Measurements from ENCODE around the gene NDUFAF5.

The NDUFAF5 gene

GRCh38 chr20:13778827-13779226 lies 6.0 kb upstream of the NDUFAF5 start:
- no peak for DNase-seq

GRCh38 chr20:13783528-13783927 lies 1.3 kb upstream of the NDUFAF5 start:
- DNase-seq: no peak

DNA sequence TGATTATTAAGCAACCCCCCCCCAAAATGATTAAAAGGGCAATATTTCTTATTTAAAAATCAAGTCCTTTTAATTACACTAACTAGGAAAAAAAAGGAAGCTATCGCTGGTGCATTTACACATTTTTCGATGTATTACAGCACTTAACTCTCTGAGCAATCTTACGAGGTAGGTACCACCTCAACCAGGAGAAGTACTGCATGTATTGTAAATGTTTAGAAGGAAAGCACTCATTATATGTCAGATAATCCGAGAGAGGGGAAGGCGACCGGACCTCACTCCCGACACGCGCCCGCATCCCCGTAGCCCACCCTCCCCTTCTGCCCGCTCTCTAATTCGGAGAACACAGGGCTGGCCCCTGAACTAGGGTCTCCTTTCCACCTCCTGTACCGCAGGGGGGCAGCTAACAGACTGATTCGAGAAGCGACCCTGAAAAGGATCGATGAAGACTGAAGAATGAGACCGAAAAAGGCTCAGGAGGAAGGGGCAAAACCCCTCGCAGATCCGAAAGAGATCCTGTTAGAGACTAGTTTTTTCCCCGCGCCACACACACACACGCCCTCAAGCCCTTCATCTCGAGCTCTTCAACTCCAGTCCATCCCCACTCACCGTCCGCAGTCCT lies 446 bp upstream of the NDUFAF5 start:
- no peak for DNase-seq

- no peak for DNase-seq
Measured at GRCh38 chr20:13786143-13786828, 1.5 kb downstream of the NDUFAF5 start.

DNA sequence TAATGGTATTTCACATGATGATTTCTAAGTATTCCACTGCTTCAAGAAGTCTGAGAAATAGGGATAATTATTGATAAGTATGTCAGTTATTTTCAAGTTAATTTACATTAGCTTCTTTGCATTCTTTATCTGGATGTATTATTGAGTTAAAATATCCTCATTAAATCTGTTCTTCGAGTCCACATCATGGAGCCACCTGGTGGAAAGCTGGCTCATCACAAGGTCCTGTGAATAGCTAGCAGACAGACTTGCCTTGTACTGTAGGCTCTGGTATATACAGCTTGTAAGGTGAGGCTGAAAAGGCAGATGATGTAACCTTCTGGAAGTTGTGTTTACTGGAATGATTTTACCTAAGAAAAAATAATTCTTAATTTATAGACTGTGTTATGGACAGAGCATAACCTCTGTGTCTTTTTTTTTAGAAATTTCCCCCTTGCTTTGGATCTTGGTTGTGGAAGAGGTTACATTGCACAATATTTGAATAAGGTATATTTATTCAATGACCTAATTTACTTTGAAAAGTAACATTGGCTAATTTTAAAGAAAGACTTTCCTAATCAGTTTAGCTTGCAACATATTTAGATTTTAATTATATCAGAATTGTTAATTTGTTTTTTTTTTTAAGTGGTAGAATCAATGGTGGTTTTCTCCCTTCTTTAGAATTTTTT lies 3.5 kb downstream of the NDUFAF5 start:
- DNase-seq: no peak

DNA sequence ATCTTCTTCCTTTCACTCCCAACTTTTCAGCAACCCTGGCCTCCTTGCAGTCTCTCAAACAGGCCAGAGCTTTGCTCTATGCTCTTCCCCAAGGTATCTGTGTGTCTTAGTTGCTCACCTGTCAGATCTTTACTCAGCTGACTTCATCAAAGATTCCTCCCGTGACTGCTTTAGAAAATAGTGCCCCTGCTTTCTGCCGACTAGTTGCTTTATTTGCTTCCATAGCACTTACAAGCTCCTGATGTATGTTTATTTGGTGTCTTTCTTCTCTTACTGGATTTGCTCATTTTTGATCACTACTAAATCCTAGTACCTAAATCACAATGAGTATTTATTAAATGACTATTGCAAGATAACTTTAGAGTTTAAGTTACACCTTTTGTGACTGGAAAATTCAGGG lies 5.9 kb downstream of the NDUFAF5 start:
- no peak for DNase-seq

DNA sequence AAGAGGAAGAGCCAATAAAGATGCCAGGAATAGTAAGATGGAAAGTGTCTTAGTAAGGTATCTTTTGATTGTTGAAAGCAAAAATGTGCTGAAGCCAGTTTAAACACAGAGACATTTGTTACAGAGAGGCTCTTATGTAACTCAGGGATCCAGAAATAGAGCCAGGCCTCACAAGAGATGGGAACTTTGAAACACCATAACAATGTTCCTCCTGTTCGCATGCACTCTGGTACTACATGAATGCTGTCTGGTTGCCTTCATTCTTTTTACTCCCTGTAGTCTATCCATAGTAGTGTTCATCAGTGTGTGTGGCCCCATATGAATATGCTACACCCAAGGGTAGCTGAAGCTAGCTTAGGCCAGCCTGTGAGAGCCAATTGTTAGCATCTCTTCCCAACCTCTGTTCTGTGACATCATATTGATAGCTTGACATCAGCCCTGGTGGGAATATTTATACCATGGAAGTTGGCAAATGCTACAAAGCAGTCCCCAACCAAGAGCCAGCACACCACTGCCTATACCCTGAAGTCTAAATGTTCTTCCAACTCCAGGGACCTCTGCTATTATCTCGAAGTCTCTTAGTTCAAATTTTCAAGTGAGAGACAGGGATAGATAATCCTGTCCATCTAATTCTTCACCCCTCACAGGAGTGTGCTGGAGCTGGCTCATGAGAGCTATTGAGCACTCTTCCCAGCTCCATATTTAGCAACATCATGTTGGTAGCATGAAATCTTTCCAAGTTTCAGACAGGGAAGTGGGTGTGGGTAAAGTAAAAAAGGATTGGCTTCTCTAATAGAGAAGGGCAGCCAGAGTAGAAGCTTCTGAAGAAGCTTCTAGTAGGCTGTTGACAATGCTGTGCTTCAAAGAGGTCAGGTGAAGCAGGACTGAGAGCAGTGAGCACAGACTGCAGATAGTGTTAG lies 7.0 kb downstream of the NDUFAF5 start:
- DNase-seq: no peak

DNA sequence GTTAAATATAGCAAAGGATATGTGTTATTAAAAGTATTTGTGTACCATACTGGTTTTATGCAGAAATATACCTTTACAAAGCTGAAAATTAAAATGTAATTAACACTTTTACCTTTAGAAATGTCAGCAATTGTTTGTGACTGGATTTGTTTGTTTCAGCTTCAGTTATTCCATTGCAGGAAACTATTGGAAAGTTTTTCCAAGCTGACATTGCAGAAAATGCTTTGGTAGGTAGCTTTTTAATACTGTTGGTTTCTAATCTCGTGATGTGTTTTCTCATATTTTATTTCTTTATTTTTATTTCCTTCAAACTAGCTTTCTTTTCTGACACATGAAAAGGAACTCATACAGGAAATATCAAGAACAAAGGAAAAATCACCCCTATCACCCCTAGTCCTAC lies 8.2 kb downstream of the NDUFAF5 start:
- DNase-seq: no peak

DNA sequence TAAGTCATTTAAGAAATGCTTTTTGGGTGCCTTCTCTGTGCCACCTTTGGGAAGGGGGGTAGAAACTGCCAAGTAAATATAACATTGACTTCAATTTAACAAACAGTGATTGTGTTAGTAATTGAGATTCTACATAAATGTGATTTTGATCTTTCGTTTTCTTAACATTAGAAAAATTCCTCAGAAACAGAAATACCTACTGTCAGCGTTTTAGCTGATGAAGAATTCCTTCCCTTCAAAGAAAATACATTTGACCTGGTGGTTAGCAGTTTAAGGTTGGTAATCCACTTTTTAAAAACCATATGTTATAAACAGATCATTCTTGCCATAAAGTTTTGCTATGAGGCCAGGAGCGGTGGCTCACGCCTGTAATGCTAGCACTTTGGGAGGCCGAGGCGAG lies 9.8 kb downstream of the NDUFAF5 start:
- no peak for DNase-seq

GRCh38 chr20:13799040-13799439 lies 14.2 kb downstream of the NDUFAF5 start:
- no peak for DNase-seq

DNA sequence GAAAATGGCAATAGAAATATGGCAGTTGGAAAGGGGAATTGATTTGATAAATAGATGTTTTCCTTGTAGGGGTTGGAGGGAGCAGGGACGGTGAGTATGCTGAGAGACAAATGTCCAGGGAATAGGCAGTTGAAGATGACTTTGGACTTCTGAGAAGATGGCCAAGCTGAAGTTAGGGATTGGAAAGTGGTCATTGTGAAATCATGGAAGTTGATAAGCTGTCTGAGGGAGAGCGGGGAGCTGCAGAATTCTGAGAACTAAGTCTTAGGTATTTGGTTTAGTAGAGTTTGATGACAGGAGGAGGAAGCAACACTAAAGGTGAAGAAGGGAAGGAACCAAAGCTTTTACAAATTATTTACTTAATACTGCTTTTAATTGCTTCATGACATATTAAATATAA lies 15.1 kb downstream of the NDUFAF5 start:
- no peak for DNase-seq

- DNase-seq: peak; percentile 2
Measured at GRCh38 chr20:13800728-13801134, 15.9 kb downstream of the NDUFAF5 start.

DNA sequence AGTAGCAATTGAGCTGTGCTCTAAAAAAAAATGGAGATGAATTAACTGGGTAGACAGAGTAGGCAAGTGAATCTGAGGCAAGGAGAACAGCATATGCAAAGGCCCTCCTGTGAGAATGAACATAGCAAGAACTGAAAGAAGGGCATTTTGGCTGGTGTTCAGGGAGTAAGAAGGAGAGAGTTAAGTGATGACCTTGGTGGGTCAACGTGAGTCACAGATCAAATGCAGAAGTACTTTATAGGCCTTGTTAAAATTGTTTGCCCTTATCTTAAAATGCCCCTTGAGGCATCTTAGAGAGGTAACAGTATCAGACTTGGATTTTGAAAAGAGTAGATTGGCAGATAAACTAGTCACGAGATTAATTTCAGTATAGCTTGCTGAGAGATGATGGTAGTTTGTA lies 24.5 kb downstream of the NDUFAF5 start:
- no peak for DNase-seq

DNA sequence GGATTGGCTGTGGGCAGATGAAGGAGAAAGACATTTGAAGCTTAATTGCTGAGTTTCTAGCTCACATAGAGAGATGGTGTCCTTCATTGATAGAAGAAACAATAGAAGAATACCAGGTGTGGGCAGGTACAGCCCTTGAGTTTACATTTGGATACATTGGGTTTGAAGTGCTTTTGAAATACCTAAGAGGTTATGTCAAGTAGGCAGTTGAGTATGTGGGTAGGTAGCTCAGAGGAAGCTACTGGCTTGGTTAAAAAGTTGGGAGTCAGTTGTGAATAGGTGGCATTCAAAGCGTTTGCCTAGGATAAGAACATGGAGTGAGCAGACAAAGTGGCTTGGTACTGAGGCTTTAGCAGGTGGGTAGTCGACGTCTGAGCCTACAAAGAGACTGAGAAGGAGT lies 25.0 kb downstream of the NDUFAF5 start:
- peak; percentile 70 for DNase-seq

GRCh38 chr20:13810446-13810845 lies 25.6 kb downstream of the NDUFAF5 start:
- no peak for DNase-seq

DNA sequence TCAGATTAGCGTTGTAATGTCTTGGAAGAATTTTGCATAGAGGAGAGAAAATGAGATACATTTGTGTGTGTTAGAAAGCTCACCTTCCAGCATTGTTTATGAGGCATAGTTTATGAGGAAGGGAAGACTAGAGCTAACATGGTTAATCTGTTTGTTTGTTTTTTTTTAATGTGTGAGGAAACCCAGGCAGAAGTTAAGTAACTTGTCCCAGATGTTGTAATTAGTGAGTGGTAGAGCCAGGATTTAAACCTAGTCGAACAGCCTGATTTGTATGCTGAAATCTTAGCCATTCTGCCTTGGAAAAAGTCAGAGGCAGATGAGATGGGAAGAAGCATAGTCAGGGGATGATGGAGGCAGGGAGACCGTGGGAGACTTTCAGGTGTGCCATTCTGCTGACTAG lies 29.1 kb downstream of the NDUFAF5 start:
- no peak for DNase-seq

DNA sequence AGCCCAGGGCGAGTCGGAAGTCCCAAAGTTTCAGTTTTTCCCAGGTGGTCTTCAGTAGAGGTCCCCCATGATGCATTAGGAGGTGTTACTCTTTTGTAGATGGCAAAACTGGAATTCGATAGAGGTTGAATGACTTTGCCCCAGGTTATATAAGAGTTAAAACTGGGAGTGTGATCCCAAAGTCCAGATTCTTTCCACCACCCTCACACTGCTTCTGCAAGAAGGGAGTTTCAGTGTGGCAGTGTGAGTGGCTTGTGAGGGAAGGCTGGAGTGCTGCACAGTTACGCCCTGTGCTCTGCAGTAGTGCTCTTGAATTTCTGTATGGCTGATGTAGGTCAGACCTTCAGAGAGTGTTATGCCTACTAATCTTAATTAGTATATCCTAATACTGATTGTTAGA lies 29.8 kb downstream of the NDUFAF5 start:
- DNase-seq: no peak

GRCh38 chr20:13816757-13817156 lies 31.9 kb downstream of the NDUFAF5 start:
- no peak for DNase-seq

GRCh38 chr20:13817342-13817741 lies 32.5 kb downstream of the NDUFAF5 start:
- DNase-seq: no peak

DNA sequence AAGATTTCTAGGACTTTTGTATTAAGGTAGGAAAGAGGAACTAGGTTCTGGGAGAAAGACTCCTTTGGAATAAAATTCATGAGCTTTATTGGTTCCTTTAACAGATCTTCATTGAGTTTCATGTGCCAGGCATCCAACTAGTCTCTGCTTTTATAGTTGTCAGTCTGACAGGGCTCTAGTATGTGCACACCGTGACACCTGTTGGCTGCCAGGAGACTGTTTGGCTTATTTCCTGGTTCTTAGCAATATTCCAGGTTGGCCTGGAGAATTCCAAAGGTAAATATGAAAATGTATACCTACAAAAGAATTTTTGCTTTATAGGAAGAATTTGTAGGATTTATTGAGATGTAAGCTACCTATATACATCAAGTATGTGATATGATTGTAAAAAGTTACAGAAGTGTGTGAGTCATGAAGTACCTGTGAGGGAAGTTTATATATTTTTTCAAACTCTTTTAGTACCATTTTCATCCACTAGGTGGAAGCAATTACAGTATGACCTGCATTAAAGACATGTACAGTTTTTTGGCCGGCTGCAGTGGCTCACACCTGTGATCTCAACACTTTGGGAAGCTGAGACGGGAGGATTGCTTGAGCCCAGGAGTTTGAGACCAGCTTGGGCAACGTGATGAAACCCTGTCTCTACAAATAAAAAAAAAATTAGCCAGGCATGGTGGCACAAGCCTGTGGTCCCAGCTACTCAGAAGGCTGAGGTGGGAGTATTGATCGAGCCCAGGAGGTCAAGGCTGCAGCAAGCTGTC lies 35.2 kb downstream of the NDUFAF5 start:
- peak; percentile 17 for DNase-seq

DNA sequence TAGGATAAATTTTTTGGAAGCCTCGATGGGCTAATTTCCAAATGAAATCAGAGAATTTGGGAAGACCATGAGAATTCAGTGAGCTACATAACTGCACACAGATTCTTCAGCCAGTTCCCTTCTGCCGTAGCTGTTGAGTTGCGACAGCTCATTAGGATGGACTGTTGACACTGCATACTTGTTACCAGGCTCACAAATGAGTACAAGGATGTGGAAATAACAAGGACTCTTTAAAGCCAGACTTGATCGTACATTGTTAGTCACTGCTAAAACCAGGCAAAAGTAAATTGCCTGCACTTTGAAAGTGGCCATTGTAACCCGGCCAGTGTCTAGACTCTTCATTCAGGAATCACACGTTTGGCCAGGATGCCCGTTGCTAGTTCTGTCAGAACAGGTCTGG lies 37.0 kb downstream of the NDUFAF5 start:
- no peak for DNase-seq

- no peak for DNase-seq
Measured at GRCh38 chr20:13822459-13822858, 37.6 kb downstream of the NDUFAF5 start.

- no peak for DNase-seq
Measured at GRCh38 chr20:13824459-13824858, 39.6 kb downstream of the NDUFAF5 start.
